H1 (cell line): ENCODE results near the gene ZNF496. TPM values are rescaled to one million over a fixed set of nuclear protein-coding genes. Genes with fewer than 3 reads are reported as not detected.
A peak's percentile ranks its signal among the peaks of the same experiment; 100 is the strongest.

Experiments
- CTCF ChIA-PET: fragments of 300-600 bp; sonication (Branson Sonifier 250); formaldehyde crosslinking; loops from one replicate; lab custom pipeline; 2021; ENCODE audit not compliant: partially characterized antibody; lab: Charles Lee
- POLR2A ChIA-PET: fragments of 300-600 bp; sonication (Branson Sonifier 250); formaldehyde crosslinking; loops from one replicate; lab custom pipeline; 2021; ENCODE audit warnings: inconsistent platforms; ENCODE audit not compliant: partially characterized antibody; lab: Charles Lee
- DNase-seq, 2 experiments: peaks; one replicate each; pipeline versions ENCODE4 v3.0.0 to v3.0.0-alpha.2; 2010 to 2022; ENCODE audit warnings: low spot score in 2 of 2, low read depth in 1 of 2, mixed read lengths in 1 of 2
- FAIRE-seq: peaks from 2 replicates; lab custom pipeline; 2011; peaks lifted over from hg19 to GRCh38; lab: Jason Lieb, UNC
- H2AFZ ChIP-seq: 2 replicates; pipeline ENCODE4 v1.8.1; 2012; ENCODE audit warnings: low read length, inconsistent platforms
- H2AK5ac ChIP-seq: 2 replicates; pipeline ENCODE4 v1.6.1; 2013; ENCODE audit warnings: low read depth, low read length
- H2BK120ac ChIP-seq: replicated peaks from 2 replicates; pipeline ENCODE3; 2013; ENCODE audit warnings: low read depth, low read length, inconsistent platforms
- H2BK12ac ChIP-seq: 2 replicates; pipeline ENCODE4 v1.6.1; 2013; ENCODE audit warnings: low read depth, low read length
- H2BK15ac ChIP-seq: 2 replicates; pipeline ENCODE4 v1.6.1; 2013; ENCODE audit warnings: low read length
- H2BK20ac ChIP-seq: 2 replicates; pipeline ENCODE4 v1.6.1; 2013; ENCODE audit warnings: low read length
- H2BK5ac ChIP-seq: 2 replicates; pipeline ENCODE4 v1.6.1; 2013; ENCODE audit warnings: low read depth, low read length
- H3K14ac ChIP-seq: 2 replicates; pipeline ENCODE4 v1.6.1; 2013; ENCODE audit warnings: inconsistent platforms; ENCODE audit not compliant: insufficient read length
- H3K18ac ChIP-seq: 2 replicates; pipeline ENCODE4 v1.6.1; 2013; ENCODE audit warnings: low read length; ENCODE audit errors: extremely low read depth
- H3K23ac ChIP-seq: 2 replicates; pipeline ENCODE4 v1.6.1; 2013; ENCODE audit warnings: inconsistent platforms; ENCODE audit not compliant: insufficient read length
- H3K23me2 ChIP-seq: 2 replicates; pipeline ENCODE4 v1.6.1; 2013; ENCODE audit warnings: low read depth, low read length
- H3K27ac ChIP-seq: 2 replicates; pipeline ENCODE4 v1.6.1; 2011; ENCODE audit warnings: low read depth, low read length, inconsistent platforms
- H3K27me3 ChIP-seq, 4 experiments: replicated peaks in 1 of 4; 1 replicate in 1 of 4; 2 replicates in 3 of 4; pipeline versions ENCODE4 v1.6.1 to v1.8.1; 2011 to 2013; ENCODE audit warnings: low read length in 3 of 4, mild to moderate bottlenecking in 3 of 4, inconsistent platforms in 2 of 4, mixed read lengths in 2 of 4, moderate library complexity in 1 of 4; ENCODE audit not compliant: control insufficient read depth in 3 of 4, insufficient read depth in 3 of 4; ENCODE audit errors: extremely low read depth in 1 of 4
- H3K36me3 ChIP-seq, 4 experiments: 2 replicates each; pipeline versions ENCODE4 v1.6.1 to v1.8.1; 2011 to 2013; ENCODE audit warnings: mild to moderate bottlenecking in 4 of 4, low read length in 3 of 4, moderate library complexity in 2 of 4, control low read depth in 1 of 4, inconsistent platforms in 1 of 4; ENCODE audit not compliant: insufficient read depth in 4 of 4, control insufficient read depth in 2 of 4
- H3K4ac ChIP-seq: replicated peaks from 2 replicates; pipeline ENCODE3; 2013; ENCODE audit warnings: low read length, low read depth, mixed read lengths, inconsistent platforms; ENCODE audit not compliant: insufficient read length
- H3K4me1 ChIP-seq, 4 experiments: replicated peaks in 1 of 4; 1 replicate in 1 of 4; 2 replicates in 3 of 4; pipeline versions ENCODE4 v1.6.1 to v1.8.1; 2011 to 2013; ENCODE audit warnings: low read length in 3 of 4, inconsistent platforms in 2 of 4, mixed read lengths in 1 of 4; ENCODE audit not compliant: insufficient read depth in 4 of 4, control insufficient read depth in 3 of 4
- H3K4me2 ChIP-seq, 2 experiments: 2 replicates each; pipeline versions ENCODE4 v1.6.1 to v1.8.1; 2011 to 2013; ENCODE audit warnings: low read depth in 2 of 2, low read length in 2 of 2, control low read depth in 1 of 2, inconsistent platforms in 1 of 2, mild to moderate bottlenecking in 1 of 2; ENCODE audit not compliant: insufficient read depth in 1 of 2
- H3K4me3 ChIP-seq, 4 experiments: fragments of 200-600, 300-600 bp in 1 of 4; sonication (generic), shearing (Covaris generic), sonication (Bioruptor Twin) in 1 of 4; 2 replicates each; pipeline versions ENCODE4 v1.5.1 to v1.8.1; 2011 to 2016; ENCODE audit warnings: low read length in 4 of 4, low read depth in 3 of 4, control low read depth in 2 of 4, inconsistent platforms in 2 of 4, mild to moderate bottlenecking in 2 of 4, mixed read lengths in 1 of 4, moderate library complexity in 1 of 4; ENCODE audit not compliant: insufficient read depth in 2 of 4; ENCODE audit errors: extremely low read depth in 1 of 4
- H3K56ac ChIP-seq: replicated peaks from 2 replicates; pipeline ENCODE3; 2013; ENCODE audit warnings: low read depth, mild to moderate bottlenecking, mixed read lengths, low read length, inconsistent platforms; ENCODE audit not compliant: insufficient read length
- H3K79me1 ChIP-seq: 2 replicates; pipeline ENCODE4 v1.6.1; 2013; ENCODE audit warnings: low read depth, low read length, control low read depth
- H3K79me2 ChIP-seq, 2 experiments: 2 replicates each; pipeline versions ENCODE4 v1.6.1 to v1.8.1; 2012 to 2013; ENCODE audit warnings: low read length in 2 of 2, mild to moderate bottlenecking in 2 of 2, inconsistent platforms in 1 of 2; ENCODE audit not compliant: insufficient read depth in 2 of 2, control insufficient read depth in 1 of 2
- H3K9ac ChIP-seq, 4 experiments: replicated peaks in 1 of 4; 1 replicate in 1 of 4; 2 replicates in 3 of 4; pipeline versions ENCODE4 v1.6.1 to v1.8.1; 2011 to 2013; ENCODE audit warnings: low read depth in 3 of 4, low read length in 3 of 4, control low read depth in 2 of 4, mild to moderate bottlenecking in 2 of 4, moderate library complexity in 2 of 4, inconsistent platforms in 1 of 4; ENCODE audit errors: extremely low read depth in 1 of 4
- H3K9me3 ChIP-seq, 2 experiments: 2 replicates each; pipeline versions ENCODE4 v1.6.1 to v1.8.1; 2012 to 2013; ENCODE audit warnings: mild to moderate bottlenecking in 2 of 2, moderate library complexity in 2 of 2, control low read depth in 1 of 2, inconsistent platforms in 1 of 2, low read depth in 1 of 2, low read length in 1 of 2, mixed read lengths in 1 of 2; ENCODE audit not compliant: insufficient read depth in 2 of 2
- H4K20me1 ChIP-seq, 2 experiments: replicated peaks in 1 of 2; 2 replicates each; pipeline versions ENCODE3 to v1.8.1; 2011 to 2013; ENCODE audit warnings: inconsistent platforms in 2 of 2, low read length in 2 of 2, mild to moderate bottlenecking in 1 of 2; ENCODE audit not compliant: insufficient read depth in 2 of 2, control insufficient read depth in 1 of 2
- H4K5ac ChIP-seq: 2 replicates; pipeline ENCODE4 v1.6.1; 2013; ENCODE audit warnings: low read length, low read depth, mixed read lengths, inconsistent platforms; ENCODE audit not compliant: insufficient read length
- H4K8ac ChIP-seq: 2 replicates; pipeline ENCODE4 v1.8.0; 2013; ENCODE audit warnings: mild to moderate bottlenecking, moderate library complexity, low read length, inconsistent platforms; ENCODE audit not compliant: insufficient read depth; ENCODE audit errors: extremely low read depth
- H4K91ac ChIP-seq: replicated peaks from 2 replicates; pipeline ENCODE3; 2013; ENCODE audit warnings: low read length, mixed read lengths, inconsistent platforms; ENCODE audit not compliant: insufficient read length
- BACH1 ChIP-seq: IDR thresholded peaks from 2 replicates; pipeline ENCODE4 v1.6.1; 2012; ENCODE audit warnings: low read length, improper control_type of control experiment
- GABPA ChIP-seq: IDR thresholded peaks from 2 replicates; pipeline ENCODE4 v1.6.1; 2011; ENCODE audit warnings: mild to moderate bottlenecking, low read length, moderate library complexity, borderline replicate concordance; ENCODE audit not compliant: insufficient read depth
- KDM1A ChIP-seq: fragments of 200-600, 300-600 bp; sonication (generic); IDR thresholded peaks from 2 replicates; pipeline ENCODE4 v1.7.1; 2016; ENCODE audit warnings: mild to moderate bottlenecking, low read length, borderline replicate concordance
- POU5F1 ChIP-seq: IDR thresholded peaks from 2 replicates; pipeline ENCODE4 v1.6.1; 2011; ENCODE audit warnings: low read depth, mild to moderate bottlenecking, low read length, moderate library complexity
- RAD21 ChIP-seq, 2 experiments: IDR thresholded peaks in 1 of 2; conservative IDR thresholded peaks in 1 of 2; 2 replicates each; pipeline ENCODE4 v1.6.1; 2011; ENCODE audit warnings: low read depth in 2 of 2, low read length in 2 of 2, improper control_type of control experiment in 1 of 2, inconsistent platforms in 1 of 2, mild to moderate bottlenecking in 1 of 2, moderate library complexity in 1 of 2
- RFX5 ChIP-seq: IDR thresholded peaks from 2 replicates; pipeline ENCODE4 v1.6.1; 2011; ENCODE audit warnings: low read depth, low read length, improper control_type of control experiment, borderline replicate concordance
- SAP30 ChIP-seq: fragments of 300-600 bp; sonication (generic); IDR thresholded peaks from 2 replicates; pipeline ENCODE4 v1.7.1; 2012; ENCODE audit warnings: low read length, moderate library complexity, mild to moderate bottlenecking, inconsistent platforms; ENCODE audit not compliant: insufficient read depth, insufficient replicate concordance
- SP4 ChIP-seq: IDR thresholded peaks from 2 replicates; pipeline ENCODE4 v1.6.1; 2012; ENCODE audit warnings: low read length, inconsistent platforms
- WGBS, 2 experiments: shearing (Covaris generic) in 1 of 2; methylation state at CpG; one replicate each; pipeline versions ENCODE4 v1.1.6 to v1.1.7; 2013 to 2015; ENCODE audit warnings: low lambda C conversion rate in 2 of 2, mixed read lengths in 2 of 2, inconsistent platforms in 1 of 2, low coverage in 1 of 2, missing lambda C conversion rate in 1 of 2; ENCODE audit not compliant: insufficient replicate concordance in 2 of 2, insufficient coverage in 1 of 2, insufficient read length in 1 of 2; ENCODE audit errors: extremely low coverage in 1 of 2, missing lambda C conversion rate in 1 of 2; 5-methylcytosine and 5-hydroxymethylcytosine counted together
- polyA plus RNA-seq, 7 experiments: library from polyadenylated mRNA; depleted of rRNA in 3 of 7; stranded (reverse) in 5 of 7; unstranded in 2 of 7; fragments of >200 nt in 5 of 7; fragments of 200-250 nt in 2 of 7; gene quantifications; 1 replicate in 5 of 7; 2 replicates in 1 of 7; 4 replicates in 1 of 7; pipeline versions ENCODE4 v1.2.1 to v1.2.3, GENCODE V29; 2011 to 2013; ENCODE audit warnings: missing spikeins in 2 of 7, mixed read lengths in 2 of 7
- total RNA-seq: library from RNA; stranded (reverse); fragmentation: NEBNext Ultra II Directional; extraction: Animal tissue kit (Norgen Biotek cat#: 25700); gene quantifications from 2 replicates; pipeline ENCODE4 v1.2.1, GENCODE V29; 2021
- TF ChIP-seq, protein P1 (sequence below), 3 experiments: IDR thresholded peaks; 1 replicate in 2 of 3; 2 replicates in 1 of 3; pipeline versions ENCODE4 v1.5.1 to v1.6.1; 2011; ENCODE audit warnings: low read length in 3 of 3, mild to moderate bottlenecking in 3 of 3, inconsistent platforms in 2 of 3, low read depth in 1 of 3, moderate library complexity in 1 of 3; ENCODE audit not compliant: insufficient read depth in 1 of 3; ENCODE audit errors: control extremely low read depth in 1 of 3

ZNF496 gene
- total and polyA plus RNA-seq, 2 of the 8 experiments (the other 6 are each of a cell fraction or from before 2014, with no cell fraction given), result 27.9 to 71.4 TPM

DNA sequence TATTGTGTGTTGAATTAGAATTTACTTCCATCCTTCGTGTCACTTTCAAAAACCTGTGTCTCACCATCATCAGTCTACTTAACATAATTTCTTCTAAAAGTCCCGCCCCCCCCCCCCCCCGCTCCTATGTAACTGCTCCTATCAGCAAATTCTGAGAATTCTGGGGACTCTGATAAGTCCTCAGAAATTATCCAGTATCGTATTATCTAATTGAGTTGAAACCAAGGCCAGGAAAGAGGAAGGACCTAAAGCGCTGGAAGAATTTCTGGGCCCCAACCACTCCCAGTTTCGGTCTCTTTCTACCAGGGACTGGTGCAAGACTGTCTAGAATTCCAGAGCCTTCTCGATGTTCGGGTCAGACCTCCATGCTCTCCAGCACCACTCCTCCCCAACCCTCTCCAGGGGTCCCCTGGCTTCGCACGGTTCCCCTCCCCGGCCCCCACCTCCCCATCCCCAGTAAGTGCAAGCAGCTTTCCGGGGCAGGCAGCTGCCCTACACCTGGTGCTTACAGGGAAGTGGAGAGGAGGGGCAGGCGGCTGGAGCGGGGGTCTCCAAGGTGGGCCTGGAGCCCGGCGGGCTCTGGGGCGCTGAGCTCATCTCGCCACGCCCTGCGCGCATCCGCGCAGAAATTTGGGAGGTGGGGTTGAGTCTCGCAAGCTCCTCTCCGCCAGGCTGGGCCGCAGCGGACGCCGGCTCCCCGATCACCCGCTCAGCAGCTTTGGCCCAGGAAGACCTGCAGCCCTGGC is 16.0 kb upstream of the ZNF496 start:
- no peak for FAIRE-seq
- Histone ChIP-seq H2BK15ac (no peak overlapping the region), H3K56ac (no peak overlapping the region), H3K9ac (no peak overlapping the region), H4K8ac (peak overlapping the region; percentile 57; the same call in 1 of the 2 replicates), H3K36me3 (no peaks in the 10 kb centered on the region), H3K4me2 (peak overlapping the region; percentile 31 to 61; a peak in 3 of 4 replicates), H3K23ac (no peak overlapping the region), H2BK120ac (no peak overlapping the region), H2AK5ac (no peak overlapping the region), H4K91ac (no peak overlapping the region), H3K18ac (no peak overlapping the region), H2BK5ac (no peak overlapping the region), H3K79me2 (no peaks in the 10 kb centered on the region), H3K4me3 (peak overlapping the region; percentile 6 to 55 (median 18); a peak in 6 of 8 replicates), H3K23me2 (no peaks in the 10 kb centered on the region), H2BK20ac (no peak overlapping the region), H3K9me3 (no peaks in the 10 kb centered on the region), H2AFZ (no peak overlapping the region), H4K5ac (no peak overlapping the region), H3K4me1 (no peaks in the 10 kb centered on the region; a peak in 1 of 7 replicates), H3K27me3 (no peaks in the 10 kb centered on the region; a peak in 1 of 7 replicates), H2BK12ac (no peak overlapping the region), H3K27ac (no peak overlapping the region), H3K79me1 (no peaks in the 10 kb centered on the region), H3K4ac (no peak overlapping the region), H3K14ac (no peak overlapping the region), H4K20me1 (peaks cover 0 to 5% of the 10 kb centered on the region in 2 experiments)
- 57% methylated on average over 25 of the region's 31 CpGs; no CpG with 5 or more reads in 1 of the 2 experiments for WGBS, 2 experiments
- CTCF ChIA-PET, result interaction anchor here (0.8 to 2.2 kb wide), 4 partner anchors 11 to 42 kb away, joined by 3 to 8 read pairs (median 4); no protein-coding TSS in a partner anchor
- POLR2A ChIA-PET, result interaction anchor here (0.9 to 5.0 kb wide), 9 partner anchors 8 to 187 kb away, joined by 3 to 53 read pairs (median 4); partner anchors contain the start of gene ZNF496
- no peak for DNase-seq
- TF ChIP-seq RFX5 (no peak), RAD21 (IDR thresholded peaks at IDR 0.05 in 1 of 2, conservative IDR thresholded peaks at IDR 0.05 in 1 of 2; ENCODE audit: low read depth in 2 of 2, low read length in 2 of 2) (no peak), BACH1 (no peak), KDM1A (no peak), POU5F1 (no peak), GABPA (no peak), SAP30 (no peak), SP4 (no peak)
- TF ChIP-seq, protein P1, sequence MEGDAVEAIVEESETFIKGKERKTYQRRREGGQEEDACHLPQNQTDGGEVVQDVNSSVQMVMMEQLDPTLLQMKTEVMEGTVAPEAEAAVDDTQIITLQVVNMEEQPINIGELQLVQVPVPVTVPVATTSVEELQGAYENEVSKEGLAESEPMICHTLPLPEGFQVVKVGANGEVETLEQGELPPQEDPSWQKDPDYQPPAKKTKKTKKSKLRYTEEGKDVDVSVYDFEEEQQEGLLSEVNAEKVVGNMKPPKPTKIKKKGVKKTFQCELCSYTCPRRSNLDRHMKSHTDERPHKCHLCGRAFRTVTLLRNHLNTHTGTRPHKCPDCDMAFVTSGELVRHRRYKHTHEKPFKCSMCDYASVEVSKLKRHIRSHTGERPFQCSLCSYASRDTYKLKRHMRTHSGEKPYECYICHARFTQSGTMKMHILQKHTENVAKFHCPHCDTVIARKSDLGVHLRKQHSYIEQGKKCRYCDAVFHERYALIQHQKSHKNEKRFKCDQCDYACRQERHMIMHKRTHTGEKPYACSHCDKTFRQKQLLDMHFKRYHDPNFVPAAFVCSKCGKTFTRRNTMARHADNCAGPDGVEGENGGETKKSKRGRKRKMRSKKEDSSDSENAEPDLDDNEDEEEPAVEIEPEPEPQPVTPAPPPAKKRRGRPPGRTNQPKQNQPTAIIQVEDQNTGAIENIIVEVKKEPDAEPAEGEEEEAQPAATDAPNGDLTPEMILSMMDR (IDR thresholded peaks at IDR 0.05; ENCODE audit: control extremely low read depth in 1 of 3, insufficient read depth in 1 of 3, low read depth in 1 of 3, low read length in 3 of 3), result no peak
